ENCODE measurements around the gene SNRPE.

DNA sequence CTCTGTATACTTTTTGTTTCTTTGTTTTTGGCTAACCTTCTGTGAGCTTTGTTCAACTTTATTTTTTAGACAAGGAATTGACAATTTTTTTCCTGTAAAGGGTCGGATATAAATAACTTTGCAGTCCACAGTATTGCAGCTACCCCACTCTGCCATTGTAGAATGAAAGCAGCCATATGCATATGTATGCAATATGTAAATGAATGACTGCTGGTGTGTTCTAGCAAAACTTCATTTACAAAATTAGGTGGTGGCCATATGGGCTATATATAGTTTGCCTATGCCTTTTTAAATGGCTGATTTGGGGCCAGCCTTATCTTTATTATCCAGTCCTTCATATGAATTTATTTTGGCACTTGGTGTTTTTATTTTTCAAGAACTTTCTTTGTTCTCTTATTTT, 18.0 kb upstream of the SNRPE start:
- no peak for TF ChIP-seq ZNF24 (tag by site-specific recombination; IDR thresholded peaks at IDR 0.05)
- no peak for TF ChIP-seq ZNF670 (tag by site-specific recombination; IDR thresholded peaks at IDR 0.05; ENCODE audit: low read depth)
- TF ChIP-seq ZNF138 (tag by site-specific recombination; IDR thresholded peaks at IDR 0.05; ENCODE audit: borderline replicate concordance) = no peak
- TF ChIP-seq, protein P1, sequence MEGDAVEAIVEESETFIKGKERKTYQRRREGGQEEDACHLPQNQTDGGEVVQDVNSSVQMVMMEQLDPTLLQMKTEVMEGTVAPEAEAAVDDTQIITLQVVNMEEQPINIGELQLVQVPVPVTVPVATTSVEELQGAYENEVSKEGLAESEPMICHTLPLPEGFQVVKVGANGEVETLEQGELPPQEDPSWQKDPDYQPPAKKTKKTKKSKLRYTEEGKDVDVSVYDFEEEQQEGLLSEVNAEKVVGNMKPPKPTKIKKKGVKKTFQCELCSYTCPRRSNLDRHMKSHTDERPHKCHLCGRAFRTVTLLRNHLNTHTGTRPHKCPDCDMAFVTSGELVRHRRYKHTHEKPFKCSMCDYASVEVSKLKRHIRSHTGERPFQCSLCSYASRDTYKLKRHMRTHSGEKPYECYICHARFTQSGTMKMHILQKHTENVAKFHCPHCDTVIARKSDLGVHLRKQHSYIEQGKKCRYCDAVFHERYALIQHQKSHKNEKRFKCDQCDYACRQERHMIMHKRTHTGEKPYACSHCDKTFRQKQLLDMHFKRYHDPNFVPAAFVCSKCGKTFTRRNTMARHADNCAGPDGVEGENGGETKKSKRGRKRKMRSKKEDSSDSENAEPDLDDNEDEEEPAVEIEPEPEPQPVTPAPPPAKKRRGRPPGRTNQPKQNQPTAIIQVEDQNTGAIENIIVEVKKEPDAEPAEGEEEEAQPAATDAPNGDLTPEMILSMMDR (tag by site-specific recombination; IDR thresholded peaks at IDR 0.05) = no peak
- no peak for TF ChIP-seq ZNF23 (tag by site-specific recombination; IDR thresholded peaks at IDR 0.05; ENCODE audit: borderline replicate concordance)
- TF ChIP-seq ZNF391 (tag by site-specific recombination; IDR thresholded peaks at IDR 0.05; ENCODE audit: borderline replicate concordance, low read depth) = no peak
- TF ChIP-seq ZFP37 (tag by site-specific recombination; IDR thresholded peaks at IDR 0.05) = no peak
- no peak for TF ChIP-seq ZNF133 (tag by site-specific recombination; IDR thresholded peaks at IDR 0.05)

All from HEK293 (cell line).